Measurements from ENCODE around the gene CALML5. TPM values are rescaled to one million over a fixed set of nuclear protein-coding genes. Genes with fewer than 3 reads are reported as not detected.
A peak's percentile ranks its signal among the peaks of the same experiment; 100 is the strongest.

Gene CALML5
- total RNA-seq, 1 donor from 2014 or later = not detected

DNA sequence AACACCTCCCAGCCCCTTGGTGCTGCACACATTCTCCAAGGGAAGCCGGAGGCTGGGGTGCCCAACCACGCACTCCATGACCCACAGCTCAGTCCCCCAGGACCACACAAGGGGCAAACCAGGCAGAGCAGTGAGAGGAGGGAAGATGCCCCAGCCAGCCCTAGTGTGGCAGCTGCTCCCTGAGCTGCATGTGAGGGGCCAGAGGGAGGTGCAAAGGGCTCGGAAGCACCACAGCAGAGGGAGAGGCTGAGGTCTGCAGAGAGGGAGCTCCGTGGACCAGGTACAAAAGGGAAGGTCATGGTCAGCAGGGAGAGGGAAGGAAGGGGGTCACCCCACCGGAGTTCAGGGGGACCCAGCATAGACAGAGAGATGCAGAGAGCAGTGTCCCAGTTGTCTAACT is 1.5 kb upstream of the CALML5 start:
- Mint-ChIP-seq H3K4me3 (no peak overlapping the region), H3K27me3 (ENCODE audit: insufficient read depth, low read depth) (peaks cover 10% of the 10 kb centered on the region), H3K4me1 (peaks cover 8% of the 10 kb centered on the region), H3K27ac (no peak overlapping the region), H3K9me3 (peaks cover 3% of the 10 kb centered on the region), H3K36me3 (no peaks in the 10 kb centered on the region)
- Histone ChIP-seq H3K4me2 (no peak overlapping the region), H3K27ac (no peak overlapping the region), H3K79me2 (ENCODE audit: low read depth) (no peaks in the 10 kb centered on the region), H3F3A (ENCODE audit: low read depth) (no peaks in the 10 kb centered on the region), H2AFZ (replicated peaks) (no peak overlapping the region), H3K9ac (no peak overlapping the region), H3K27me3 (no peaks in the 10 kb centered on the region), H3K9me3 (ENCODE audit: low read depth) (no peaks in the 10 kb centered on the region), H3K4me3 (no peak overlapping the region), H3K4me1 (no peaks in the 10 kb centered on the region), H3K36me3 (no peaks in the 10 kb centered on the region), H4K20me1 (ENCODE audit: low read depth) (no peaks in the 10 kb centered on the region)
- no peak for DNase-seq (ENCODE audit: low spot score)
- TF ChIP-seq CTCF (IDR thresholded peaks at IDR 0.05) = no peak
- TF ChIP-seq EZH2phosphoT487 (IDR thresholded peaks at IDR 0.05) = no peak
- TF ChIP-seq EZH2 (IDR thresholded peaks at IDR 0.05) = no peak

GRCh38 chr10:5500162-5500670 is 846 bp upstream of the CALML5 start:
- no peak for DNase-seq (ENCODE audit: low spot score)
- Histone ChIP-seq H3K9ac (no peak overlapping the region), H3K79me2 (ENCODE audit: low read depth) (no peaks in the 10 kb centered on the region), H3K4me1 (no peaks in the 10 kb centered on the region), H3K27me3 (no peaks in the 10 kb centered on the region), H3K4me3 (no peak overlapping the region), H4K20me1 (ENCODE audit: low read depth) (no peaks in the 10 kb centered on the region), H3K9me3 (ENCODE audit: low read depth) (no peaks in the 10 kb centered on the region), H3K4me2 (no peak overlapping the region), H3K27ac (no peak overlapping the region), H2AFZ (replicated peaks) (no peak overlapping the region), H3K36me3 (no peaks in the 10 kb centered on the region), H3F3A (ENCODE audit: low read depth) (no peaks in the 10 kb centered on the region)
- Mint-ChIP-seq H3K4me3 (no peak overlapping the region), H3K4me1 (peaks cover 12% of the 10 kb centered on the region), H3K27me3 (ENCODE audit: insufficient read depth, low read depth) (peaks cover 12% of the 10 kb centered on the region), H3K27ac (peak overlapping the region; percentile 27), H3K9me3 (peaks cover 1% of the 10 kb centered on the region), H3K36me3 (no peaks in the 10 kb centered on the region)
- no peak for TF ChIP-seq EZH2phosphoT487 (IDR thresholded peaks at IDR 0.05)
- no peak for TF ChIP-seq EZH2 (IDR thresholded peaks at IDR 0.05)
- no peak for TF ChIP-seq CTCF (IDR thresholded peaks at IDR 0.05)

GRCh38 chr10:5498791-5499492 is 428 bp downstream of the CALML5 start:
- Histone ChIP-seq H3K27ac (no peak overlapping the region), H3K4me1 (no peaks in the 10 kb centered on the region), H3K9ac (no peak overlapping the region), H3F3A (ENCODE audit: low read depth) (no peaks in the 10 kb centered on the region), H3K4me2 (no peak overlapping the region), H3K9me3 (ENCODE audit: low read depth) (no peaks in the 10 kb centered on the region), H4K20me1 (ENCODE audit: low read depth) (no peaks in the 10 kb centered on the region), H3K27me3 (no peaks in the 10 kb centered on the region), H2AFZ (replicated peaks) (no peak overlapping the region), H3K4me3 (no peak overlapping the region), H3K79me2 (ENCODE audit: low read depth) (no peaks in the 10 kb centered on the region), H3K36me3 (no peaks in the 10 kb centered on the region)
- Mint-ChIP-seq H3K9me3 (no peaks in the 10 kb centered on the region), H3K4me1 (peaks cover 12% of the 10 kb centered on the region), H3K36me3 (no peaks in the 10 kb centered on the region), H3K27ac (no peak overlapping the region), H3K4me3 (no peak overlapping the region), H3K27me3 (ENCODE audit: insufficient read depth, low read depth) (peaks cover 13% of the 10 kb centered on the region)
- TF ChIP-seq EZH2 (IDR thresholded peaks at IDR 0.05) = no peak
- no peak for TF ChIP-seq CTCF (IDR thresholded peaks at IDR 0.05)
- TF ChIP-seq EZH2phosphoT487 (IDR thresholded peaks at IDR 0.05) = no peak
- DNase-seq (ENCODE audit: low spot score) = no peak

Data from neural progenitor cell (in vitro differentiated cells).